ENCODE data around the gene PWWP2B.

GRCh38 chr10:132411561-132412253 lies 14.7 kb downstream of the PWWP2B start:
- TF ChIP-seq POLR2A (IDR thresholded peaks at IDR 0.05): no peak
- no peak for TF ChIP-seq CTCF (IDR thresholded peaks at IDR 0.05)
